Kidney epithelial cell (primary cell): ENCODE results near the gene NT5C. TPM values are rescaled to one million over a fixed set of nuclear protein-coding genes. Genes with fewer than 3 reads are reported as not detected.

ENCODE experiments used
- DNase-seq: peaks from one replicate; pipeline ENCODE4 v3.0.0-alpha.2; 2010; ENCODE audit warnings: low read depth
- H3K27me3 ChIP-seq: 2 replicates; pipeline ENCODE4 v1.6.0; 2011; ENCODE audit warnings: low read length; ENCODE audit not compliant: control insufficient read depth, insufficient read depth
- H3K36me3 ChIP-seq: 2 replicates; pipeline ENCODE4 v1.5.1; 2011; ENCODE audit warnings: low read length; ENCODE audit not compliant: control insufficient read depth, insufficient read depth
- H3K4me3 ChIP-seq: 2 replicates; pipeline ENCODE4 v1.5.1; 2011; ENCODE audit warnings: low read depth, mild to moderate bottlenecking, control low read depth, low read length
- total RNA-seq: library from RNA; depleted of rRNA; stranded (reverse); fragments of >200 nt; gene quantifications from 2 replicates; pipeline ENCODE4 v1.2.3, GENCODE V29; 2015
- TF ChIP-seq, protein P1 (sequence below): IDR thresholded peaks from 2 replicates; pipeline ENCODE4 v1.5.1; 2011; ENCODE audit warnings: mild to moderate bottlenecking, moderate library complexity, low read length, control low read depth, inconsistent platforms; ENCODE audit not compliant: insufficient read depth, poor library complexity, severe bottlenecking

The NT5C gene
- total RNA-seq, 1 donor from 2014 or later, result 114 TPM

DNA sequence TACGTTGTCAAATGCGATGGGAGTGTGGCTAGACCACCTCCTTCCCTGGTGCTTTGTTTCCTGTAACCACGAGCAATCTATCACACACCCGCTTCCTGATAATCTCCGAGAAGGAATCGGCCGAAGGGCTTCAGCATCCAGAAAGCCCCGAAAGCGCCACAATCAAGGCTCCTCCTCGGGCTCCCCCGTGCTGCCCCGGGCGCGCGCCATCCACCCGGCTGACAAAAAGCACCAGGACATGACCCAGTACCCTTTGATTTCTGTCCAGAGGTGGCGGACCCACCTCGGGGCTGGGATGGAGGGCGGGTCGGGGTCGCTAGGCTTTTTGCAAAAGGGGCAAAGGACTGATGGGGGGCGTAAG, 22.5 kb downstream of the NT5C start:
- Histone ChIP-seq H3K4me3 (peak overlapping the region; percentile 74), H3K27me3 (no peaks in the 10 kb centered on the region), H3K36me3 (peaks cover 1% of the 10 kb centered on the region)
- no peak for DNase-seq
- TF ChIP-seq, protein P1, sequence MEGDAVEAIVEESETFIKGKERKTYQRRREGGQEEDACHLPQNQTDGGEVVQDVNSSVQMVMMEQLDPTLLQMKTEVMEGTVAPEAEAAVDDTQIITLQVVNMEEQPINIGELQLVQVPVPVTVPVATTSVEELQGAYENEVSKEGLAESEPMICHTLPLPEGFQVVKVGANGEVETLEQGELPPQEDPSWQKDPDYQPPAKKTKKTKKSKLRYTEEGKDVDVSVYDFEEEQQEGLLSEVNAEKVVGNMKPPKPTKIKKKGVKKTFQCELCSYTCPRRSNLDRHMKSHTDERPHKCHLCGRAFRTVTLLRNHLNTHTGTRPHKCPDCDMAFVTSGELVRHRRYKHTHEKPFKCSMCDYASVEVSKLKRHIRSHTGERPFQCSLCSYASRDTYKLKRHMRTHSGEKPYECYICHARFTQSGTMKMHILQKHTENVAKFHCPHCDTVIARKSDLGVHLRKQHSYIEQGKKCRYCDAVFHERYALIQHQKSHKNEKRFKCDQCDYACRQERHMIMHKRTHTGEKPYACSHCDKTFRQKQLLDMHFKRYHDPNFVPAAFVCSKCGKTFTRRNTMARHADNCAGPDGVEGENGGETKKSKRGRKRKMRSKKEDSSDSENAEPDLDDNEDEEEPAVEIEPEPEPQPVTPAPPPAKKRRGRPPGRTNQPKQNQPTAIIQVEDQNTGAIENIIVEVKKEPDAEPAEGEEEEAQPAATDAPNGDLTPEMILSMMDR, result no peak

DNA sequence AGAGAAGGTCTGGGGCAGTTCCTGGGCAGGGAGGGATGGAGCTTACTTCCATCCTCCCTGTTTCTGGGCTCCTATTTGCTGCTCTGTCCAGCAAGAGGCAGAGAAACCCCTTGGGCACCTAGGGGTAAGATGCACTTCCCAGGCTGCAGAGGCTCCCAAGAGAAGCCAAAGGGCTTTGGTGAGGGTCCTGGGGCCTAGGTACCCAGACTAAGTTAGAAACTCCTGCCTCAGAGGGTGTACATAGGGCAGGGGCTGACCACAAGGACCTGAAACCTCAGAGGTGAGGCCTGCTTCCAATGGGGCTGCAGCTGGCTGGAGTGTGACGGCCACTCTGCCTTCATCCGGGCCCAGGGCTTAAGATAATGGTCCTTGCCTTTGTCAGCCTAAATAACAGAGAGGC, 23.3 kb downstream of the NT5C start:
- H3K27me3 ChIP-seq, result no peaks in the 10 kb centered on the region
- no peak for DNase-seq
- H3K36me3 ChIP-seq, result no peaks in the 10 kb centered on the region
- TF ChIP-seq, protein P1, result no peak
- H3K4me3 ChIP-seq, result no peak overlapping the region

DNA sequence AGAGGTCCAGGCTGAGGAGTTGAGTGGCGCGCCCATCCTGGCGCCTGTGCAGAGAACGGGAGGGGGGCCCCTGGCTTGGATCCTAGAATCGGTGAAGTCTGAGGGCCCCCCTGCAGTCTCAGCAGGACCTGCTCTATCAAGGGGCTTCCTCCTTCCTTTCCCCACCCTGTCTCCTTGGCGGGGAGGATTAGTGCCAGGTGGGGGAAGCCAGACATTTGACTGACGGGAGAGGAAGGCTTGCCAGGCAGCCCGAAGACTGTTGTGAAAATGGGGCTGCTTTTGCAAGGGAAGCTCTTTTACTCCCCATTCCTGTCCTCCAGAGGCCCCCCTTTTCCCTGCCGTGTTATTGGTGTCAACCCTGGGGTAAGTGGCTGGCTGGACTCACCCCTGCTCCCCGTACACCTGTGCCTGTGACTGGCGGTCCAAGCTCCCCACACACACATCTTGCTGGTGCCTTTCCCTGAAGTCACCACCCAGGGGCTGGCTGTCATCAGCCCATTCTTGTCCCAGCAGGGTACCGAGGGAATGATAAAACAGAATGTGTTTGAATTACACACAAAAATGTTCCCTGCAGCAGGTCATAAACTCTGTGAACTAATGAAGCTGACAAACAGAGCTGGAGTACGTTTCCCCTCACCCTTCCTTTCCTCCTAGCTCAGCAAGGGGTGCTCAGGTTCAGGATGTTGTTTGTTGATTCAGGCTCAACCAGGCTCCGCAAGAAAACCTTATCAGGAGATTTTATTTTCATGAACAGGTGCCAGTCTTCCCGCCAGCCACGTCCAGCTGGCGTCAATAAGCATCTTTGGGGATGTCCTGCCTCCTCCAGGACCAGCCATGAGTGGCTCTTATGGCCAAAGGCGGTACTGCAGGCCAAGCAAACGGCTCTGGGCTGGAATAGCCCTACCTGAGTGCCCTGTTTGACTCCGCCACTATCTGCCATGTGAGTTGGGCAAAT, 26.1 kb downstream of the NT5C start:
- Histone ChIP-seq H3K36me3 (no peaks in the 10 kb centered on the region), H3K4me3 (no peak overlapping the region), H3K27me3 (no peaks in the 10 kb centered on the region)
- no peak for DNase-seq
- TF ChIP-seq, protein P1, result peak; percentile 84

DNA sequence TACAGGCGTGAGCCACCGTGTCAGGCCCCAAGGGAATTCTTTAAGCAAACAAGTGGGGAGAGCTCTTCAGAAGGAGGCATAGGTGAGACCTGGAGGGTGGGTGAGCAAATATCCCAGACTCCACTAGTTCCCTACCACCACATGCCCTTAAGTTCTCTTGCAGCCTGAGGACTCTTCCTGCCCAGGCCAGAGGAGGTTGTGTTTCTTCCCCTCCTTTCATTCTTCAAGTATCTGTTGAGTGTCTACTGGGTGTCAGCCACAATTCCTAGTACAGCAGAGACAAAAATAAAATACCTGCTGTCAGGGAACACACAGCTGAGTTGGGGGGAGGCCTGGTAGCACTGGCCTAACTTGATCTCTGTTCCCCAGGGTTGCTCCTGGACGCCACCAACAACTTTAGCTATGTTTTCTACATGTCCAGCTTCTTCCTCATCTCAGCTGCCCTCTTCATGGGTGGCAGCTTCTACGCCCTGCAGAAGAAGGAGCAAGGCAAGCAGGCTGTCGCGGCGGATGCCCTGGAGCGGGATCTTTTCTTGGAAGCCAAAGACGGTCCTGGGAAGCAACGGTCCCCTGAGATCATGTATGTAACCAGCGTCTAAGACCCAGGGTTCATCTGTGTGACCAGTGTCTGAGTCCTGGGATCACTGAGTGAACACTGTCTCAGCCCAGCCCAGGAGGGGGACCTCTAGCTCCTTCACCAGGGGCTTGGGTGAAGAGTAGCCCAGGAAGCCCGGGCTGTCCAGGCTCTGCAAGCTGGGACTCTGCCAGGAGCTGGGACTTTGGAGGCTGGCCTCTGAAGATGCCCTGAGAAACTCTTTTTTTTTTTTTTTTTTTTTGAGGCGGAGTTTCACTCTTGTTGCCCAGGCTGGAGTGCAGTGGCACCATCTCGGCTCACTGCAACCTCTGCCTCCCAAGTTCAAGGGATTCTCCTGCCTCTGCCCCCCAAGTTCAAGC, 27.7 kb downstream of the NT5C start:
- no peak for DNase-seq
- TF ChIP-seq, protein P1, result no peak
- H3K4me3 ChIP-seq, result no peak overlapping the region
- no peaks in the 10 kb centered on the region for H3K36me3 ChIP-seq
- no peaks in the 10 kb centered on the region for H3K27me3 ChIP-seq

DNA sequence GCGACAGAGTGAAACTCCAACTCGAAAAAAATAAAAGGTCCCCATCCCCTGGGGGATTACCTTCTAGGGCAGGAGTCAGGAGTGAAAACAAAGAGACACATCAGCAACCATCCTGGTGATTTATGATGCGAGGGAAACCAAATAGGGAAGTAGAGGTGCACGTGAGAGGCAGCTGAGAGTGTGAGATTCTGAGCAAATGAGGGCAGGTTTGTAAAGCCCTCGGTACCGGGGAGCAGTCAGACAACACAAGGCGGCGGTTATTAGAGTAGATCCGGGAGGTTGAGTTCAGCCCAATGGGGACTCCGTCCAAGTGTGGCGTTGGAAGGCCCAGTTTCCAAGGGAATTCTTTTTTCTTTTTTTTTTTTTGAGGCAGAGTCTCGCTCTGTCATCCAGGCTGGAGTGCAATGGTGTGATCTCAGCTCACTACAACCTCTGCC, 29.1 kb downstream of the NT5C start:
- H3K36me3 ChIP-seq, result no peaks in the 10 kb centered on the region
- H3K4me3 ChIP-seq, result no peak overlapping the region
- H3K27me3 ChIP-seq, result no peaks in the 10 kb centered on the region
- TF ChIP-seq, protein P1, result no peak
- DNase-seq, result no peak
